Measurements from ENCODE around the gene RREB1.

DNA sequence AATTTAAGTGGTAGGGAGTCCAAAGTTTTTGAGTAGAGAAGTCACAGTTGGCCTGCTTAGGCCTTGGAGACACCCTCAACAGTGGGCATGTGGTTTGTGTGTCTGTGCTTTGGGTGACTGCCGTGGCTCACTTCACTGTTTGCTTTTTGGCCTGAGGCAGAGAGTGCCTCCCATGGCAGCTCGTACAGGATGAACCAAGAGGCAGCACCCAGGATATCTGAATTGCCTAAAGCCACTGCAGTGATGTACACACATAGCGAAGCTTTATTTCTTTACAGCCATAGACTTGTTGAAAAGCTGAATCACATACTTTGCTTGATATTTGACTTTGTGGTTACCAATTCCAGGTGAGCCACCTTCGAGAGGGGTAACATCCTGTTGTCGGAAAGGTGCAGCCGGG, 21.6 kb downstream of the RREB1 start:
- TF ChIP-seq, protein P1, sequence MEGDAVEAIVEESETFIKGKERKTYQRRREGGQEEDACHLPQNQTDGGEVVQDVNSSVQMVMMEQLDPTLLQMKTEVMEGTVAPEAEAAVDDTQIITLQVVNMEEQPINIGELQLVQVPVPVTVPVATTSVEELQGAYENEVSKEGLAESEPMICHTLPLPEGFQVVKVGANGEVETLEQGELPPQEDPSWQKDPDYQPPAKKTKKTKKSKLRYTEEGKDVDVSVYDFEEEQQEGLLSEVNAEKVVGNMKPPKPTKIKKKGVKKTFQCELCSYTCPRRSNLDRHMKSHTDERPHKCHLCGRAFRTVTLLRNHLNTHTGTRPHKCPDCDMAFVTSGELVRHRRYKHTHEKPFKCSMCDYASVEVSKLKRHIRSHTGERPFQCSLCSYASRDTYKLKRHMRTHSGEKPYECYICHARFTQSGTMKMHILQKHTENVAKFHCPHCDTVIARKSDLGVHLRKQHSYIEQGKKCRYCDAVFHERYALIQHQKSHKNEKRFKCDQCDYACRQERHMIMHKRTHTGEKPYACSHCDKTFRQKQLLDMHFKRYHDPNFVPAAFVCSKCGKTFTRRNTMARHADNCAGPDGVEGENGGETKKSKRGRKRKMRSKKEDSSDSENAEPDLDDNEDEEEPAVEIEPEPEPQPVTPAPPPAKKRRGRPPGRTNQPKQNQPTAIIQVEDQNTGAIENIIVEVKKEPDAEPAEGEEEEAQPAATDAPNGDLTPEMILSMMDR (IDR thresholded peaks at IDR 0.05), result no peak
- no peak for TF ChIP-seq POLR2A (IDR thresholded peaks at IDR 0.05)

Measured in lower leg skin (tissue), 3 donors.